Bone marrow (tissue), 2 donors: ENCODE data around the gene SGCE.

Source experiments
- DNase-seq, 2 donors: peaks; one replicate each; lab custom pipeline; 2025; lab: John Stamatoyannopoulos, UW

The SGCE gene

GRCh38 chr7:94623820-94624219 is 32.1 kb downstream of the SGCE start:
- no peak for DNase-seq

GRCh38 chr7:94621120-94621519 is 34.8 kb downstream of the SGCE start:
- no peak for DNase-seq

- peak in 1 of 2 donors; percentile 83 for DNase-seq
These were observed 35.2 kb downstream of the SGCE start for GRCh38 chr7:94620703-94621118.

- DNase-seq: no peak
These were observed 37.8 kb downstream of the SGCE start for GRCh38 chr7:94618126-94618525.

GRCh38 chr7:94616855-94617254 is 39.1 kb downstream of the SGCE start:
- DNase-seq: no peak

GRCh38 chr7:94615666-94616065 is 40.3 kb downstream of the SGCE start:
- DNase-seq: no peak

- DNase-seq: no peak
These were observed 43.3 kb downstream of the SGCE start for GRCh38 chr7:94612661-94613060.

GRCh38 chr7:94612253-94612652 is 43.7 kb downstream of the SGCE start:
- DNase-seq: no peak

GRCh38 chr7:94609561-94609960 is 46.4 kb downstream of the SGCE start:
- DNase-seq: no peak

- DNase-seq: no peak
These were observed 50.9 kb downstream of the SGCE start for GRCh38 chr7:94605031-94605430.

GRCh38 chr7:94602181-94602580 is 53.8 kb downstream of the SGCE start:
- DNase-seq: no peak

GRCh38 chr7:94600267-94600666 is 55.7 kb downstream of the SGCE start:
- DNase-seq: no peak

- no peak for DNase-seq
These were observed 60.2 kb downstream of the SGCE start for GRCh38 chr7:94595717-94596116.

GRCh38 chr7:94594882-94595281 is 61.1 kb downstream of the SGCE start:
- DNase-seq: no peak

- no peak for DNase-seq
These were observed 64.8 kb downstream of the SGCE start for GRCh38 chr7:94591176-94591575.

- DNase-seq: no peak
These were observed 65.3 kb downstream of the SGCE start for GRCh38 chr7:94590526-94591162.

GRCh38 chr7:94588075-94588474 is 67.9 kb downstream of the SGCE start:
- DNase-seq: no peak

GRCh38 chr7:94584113-94584512 is 71.8 kb downstream of the SGCE start:
- no peak for DNase-seq

- DNase-seq: no peak
These were observed 75.3 kb downstream of the SGCE start for GRCh38 chr7:94580601-94581000.

GRCh38 chr7:94579470-94579869 is 76.5 kb downstream of the SGCE start:
- no peak for DNase-seq

GRCh38 chr7:94578614-94579013 is 77.3 kb downstream of the SGCE start:
- DNase-seq: no peak

GRCh38 chr7:94577357-94577756 is 78.6 kb downstream of the SGCE start:
- no peak for DNase-seq

- no peak for DNase-seq
These were observed 79.6 kb downstream of the SGCE start for GRCh38 chr7:94576316-94576715.

GRCh38 chr7:94575646-94576045 is 80.3 kb downstream of the SGCE start:
- DNase-seq: no peak

GRCh38 chr7:94571816-94572215 is 84.1 kb downstream of the SGCE start:
- no peak for DNase-seq
